A549 (cell line): ENCODE measurements around the gene PARVB. TPM values are rescaled to one million over a fixed set of nuclear protein-coding genes. Genes with fewer than 3 reads are reported as not detected.

Experiments
- ATAC-seq, 2 experiments: fragments of 200-7000 bp in 1 of 2; fragments of >200 bp in 1 of 2; cut with Nextera tagmentation in 1 of 2; cut with Tn5 transposase in 1 of 2; 3 replicates each; pipeline versions ENCODE4 v1.8.0 to v1.9.1; 2018 to 2020; ENCODE audit warnings: mild to moderate bottlenecking in 1 of 2, moderate library complexity in 1 of 2
- CTCF ChIA-PET: fragments of 300-600 bp; sonication (Branson Sonifier 250); formaldehyde crosslinking; extraction: SDS; loops from one replicate; lab custom pipeline; 2021; ENCODE audit warnings: antibody characterized with exemption, inconsistent platforms; lab: Yijun Ruan, JAX
- POLR2A ChIA-PET: fragments of 350-600 bp; formaldehyde crosslinking; extraction: SDS; loops from one replicate; lab custom pipeline; 2021; ENCODE audit warnings: antibody characterized with exemption, inconsistent platforms; lab: Yijun Ruan, JAX
- DNase-seq, 2 experiments: peaks; one replicate each; pipeline versions ENCODE4 v3.0.0 to v3.0.0-alpha.2; 2011 to 2016; ENCODE audit warnings: low read depth in 1 of 2, low spot score in 1 of 2
- FAIRE-seq: peaks from 2 replicates; lab custom pipeline; 2011; peaks lifted over from hg19 to GRCh38; lab: Jason Lieb, UNC
- H3K27ac ChIP-seq, 2 experiments: fragments of >200 bp; sonication (Bioruptor Twin); formaldehyde crosslinking; 3 replicates each; pipeline ENCODE4 v1.5.1; 2016 to 2017
- H3K4me1 ChIP-seq: fragments of >200 bp; sonication (Bioruptor Twin); formaldehyde crosslinking; 3 replicates; pipeline ENCODE4 v1.6.1; 2016
- H3K4me2 ChIP-seq: fragments of >200 bp; sonication (Bioruptor Twin); formaldehyde crosslinking; 3 replicates; pipeline ENCODE4 v1.6.1; 2016
- H3K4me3 ChIP-seq: fragments of >200 bp; sonication (Bioruptor Twin); formaldehyde crosslinking; 3 replicates; pipeline ENCODE4 v1.5.1; 2016
- H3K9me3 ChIP-seq: fragments of >200 bp; sonication (Bioruptor Twin); formaldehyde crosslinking; 3 replicates; pipeline ENCODE4 v1.6.1; 2016
- BHLHE40 ChIP-seq: IDR thresholded peaks from 2 replicates; pipeline ENCODE4 v1.6.1; 2012; ENCODE audit warnings: low read depth, low read length, inconsistent platforms
- CBX2 ChIP-seq: fragments of 200-600 bp; sonication (generic); IDR thresholded peaks from 2 replicates; pipeline ENCODE4 v1.6.1; 2016; ENCODE audit warnings: low read depth, mild to moderate bottlenecking, borderline replicate concordance
- CBX8 ChIP-seq: fragments of 200-600 bp; sonication (generic); IDR thresholded peaks from 2 replicates; pipeline ENCODE4 v1.6.1; 2016
- CHD2 ChIP-seq: fragments of 150-350 bp; IDR thresholded peaks from 2 replicates; pipeline ENCODE4 v1.6.1; 2014; ENCODE audit warnings: low read length; ENCODE audit not compliant: partially characterized antibody
- ESRRA ChIP-seq: fragments of 150-350 bp; IDR thresholded peaks from 2 replicates; pipeline ENCODE4 v1.6.1; 2014; ENCODE audit warnings: mild to moderate bottlenecking, low read length, borderline replicate concordance
- FOSB ChIP-seq: fragments of 250-450 bp; sonication (Bioruptor Pico); IDR thresholded peaks from 2 replicates; pipeline ENCODE4 v1.5.0; 2020; ENCODE audit warnings: mild to moderate bottlenecking, moderate library complexity
- FOSL2 ChIP-seq, 2 experiments: fragments of 450-650 bp in 1 of 2; fragments of >200 bp in 1 of 2; sonication (Bioruptor Twin) in 1 of 2; formaldehyde crosslinking; IDR thresholded peaks; 2 replicates each; pipeline versions ENCODE4 v1.5.0 to v1.6.1; 2016 to 2020; ENCODE audit warnings: mild to moderate bottlenecking in 1 of 2, moderate library complexity in 1 of 2
- FOXS1 ChIP-seq: fragments of 250-450 bp; sonication (Bioruptor Pico); IDR thresholded peaks from 2 replicates; pipeline ENCODE4 v1.5.0; 2020; ENCODE audit warnings: mild to moderate bottlenecking, moderate library complexity
- HOXA7 ChIP-seq: fragments of 250-450 bp; sonication (Bioruptor Pico); IDR thresholded peaks from 2 replicates; pipeline ENCODE4 v1.5.0; 2020; ENCODE audit warnings: mild to moderate bottlenecking, moderate library complexity
- MAFK ChIP-seq: fragments of 450-650 bp; IDR thresholded peaks from 2 replicates; pipeline ENCODE4 v1.6.1; 2014; ENCODE audit not compliant: partially characterized antibody
- MYC ChIP-seq: IDR thresholded peaks from 2 replicates; pipeline ENCODE4 v1.6.1; 2012; ENCODE audit warnings: mild to moderate bottlenecking, inconsistent platforms, low read length, improper control_type of control experiment, borderline replicate concordance
- NFE2L2 ChIP-seq: fragments of 150-350 bp; conservative IDR thresholded peaks from 2 replicates; pipeline ENCODE4 v1.6.1; 2014; ENCODE audit warnings: low read length
- NPAS2 ChIP-seq: fragments of 250-450 bp; sonication (Bioruptor Pico); IDR thresholded peaks from 2 replicates; pipeline ENCODE4 v1.8.0; 2022; ENCODE audit warnings: mild to moderate bottlenecking, moderate library complexity, borderline replicate concordance
- NR3C1 ChIP-seq: fragments of >200 bp; sonication (Bioruptor Twin); formaldehyde crosslinking; IDR thresholded peaks from 3 replicates; pipeline ENCODE4 v1.6.1; 2017
- RAD21 ChIP-seq, 2 experiments: fragments of >200 bp in 1 of 2; sonication (Bioruptor Twin) in 1 of 2; formaldehyde crosslinking in 1 of 2; IDR thresholded peaks in 1 of 2; conservative IDR thresholded peaks in 1 of 2; 2 replicates in 1 of 2; 3 replicates in 1 of 2; pipeline ENCODE4 v1.6.1; 2012 to 2018; ENCODE audit warnings: inconsistent platforms in 1 of 2
- REST ChIP-seq: fragments of 200-600 bp; sonication (generic); IDR thresholded peaks from 2 replicates; pipeline ENCODE4 v1.6.1; 2016; ENCODE audit warnings: antibody characterized with exemption, mild to moderate bottlenecking, moderate library complexity
- RFX5 ChIP-seq: fragments of 450-650 bp; IDR thresholded peaks from 2 replicates; pipeline ENCODE4 v1.7.1; 2014; ENCODE audit warnings: antibody characterized with exemption, mild to moderate bottlenecking, moderate library complexity
- SMC3 ChIP-seq: fragments of >200 bp; sonication (Bioruptor Twin); formaldehyde crosslinking; IDR thresholded peaks from 3 replicates; pipeline ENCODE4 v1.6.1; 2018; ENCODE audit warnings: inconsistent platforms
- ZFP36 ChIP-seq: fragments of 450-650 bp; IDR thresholded peaks from 2 replicates; pipeline ENCODE4 v1.6.1; 2014; ENCODE audit warnings: borderline replicate concordance; ENCODE audit not compliant: partially characterized antibody
- WGBS: methylation state at CpG from one replicate; pipeline ENCODE4 v1.1.6; 2017; ENCODE audit errors: missing lambda C conversion rate; 5-methylcytosine and 5-hydroxymethylcytosine counted together
- polyA plus RNA-seq, 4 experiments: library from polyadenylated mRNA; depleted of rRNA in 3 of 4; stranded (reverse); fragments of >200 nt; fragmentation: RNase III in 1 of 4; extraction: RNeasy Plus Mini Kit Qiagen cat#74134 plus additional on column Dnase treatment in 1 of 4; gene quantifications; 2 replicates in 3 of 4; 3 replicates in 1 of 4; pipeline ENCODE4 v1.2.3, GENCODE V29; 2011 to 2017
- TF ChIP-seq, protein P1 (sequence below): IDR thresholded peaks from 2 replicates; pipeline ENCODE4 v1.6.1; 2012
- TF ChIP-seq, protein P2 (sequence below): fragments of >200 bp; sonication (Bioruptor Twin); formaldehyde crosslinking; IDR thresholded peaks from 2 replicates; pipeline ENCODE4 v1.6.1; 2016
- TF ChIP-seq, protein P3 (sequence below): fragments of >200 bp; sonication (Bioruptor Twin); formaldehyde crosslinking; IDR thresholded peaks from 3 replicates; pipeline ENCODE4 v1.6.1; 2016

The PARVB gene
- polyA plus RNA-seq, 2 of the 4 experiments (the other 2 are of a cell fraction) = 28.3 to 33.5 TPM

GRCh38 chr22:44163536-44163935 lies 139.4 kb downstream of the PARVB start (continued):
- TF ChIP-seq, protein P1, sequence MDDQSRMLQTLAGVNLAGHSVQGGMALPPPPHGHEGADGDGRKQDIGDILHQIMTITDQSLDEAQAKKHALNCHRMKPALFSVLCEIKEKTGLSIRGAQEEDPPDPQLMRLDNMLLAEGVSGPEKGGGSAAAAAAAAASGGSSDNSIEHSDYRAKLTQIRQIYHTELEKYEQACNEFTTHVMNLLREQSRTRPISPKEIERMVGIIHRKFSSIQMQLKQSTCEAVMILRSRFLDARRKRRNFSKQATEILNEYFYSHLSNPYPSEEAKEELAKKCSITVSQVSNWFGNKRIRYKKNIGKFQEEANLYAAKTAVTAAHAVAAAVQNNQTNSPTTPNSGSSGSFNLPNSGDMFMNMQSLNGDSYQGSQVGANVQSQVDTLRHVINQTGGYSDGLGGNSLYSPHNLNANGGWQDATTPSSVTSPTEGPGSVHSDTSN = no peak
- TF ChIP-seq RAD21 (conservative IDR thresholded peaks at IDR 0.05 in 1 of 2, IDR thresholded peaks at IDR 0.05 in 1 of 2) = no peak
- no peak for TF ChIP-seq NFE2L2

- POLR2A ChIA-PET = no interaction called here
- Histone ChIP-seq H3K4me2 (no peak overlapping the region), H3K4me1 (no peaks in the 10 kb centered on the region), H3K9me3 (no peaks in the 10 kb centered on the region), H3K27ac (no peak overlapping the region), H3K4me3 (no peak overlapping the region)
- DNase-seq (no peak), FAIRE-seq (no peak), ATAC-seq (no peak)
- CTCF ChIA-PET = no interaction called here
- WGBS = 91% methylated on average over 6 of the region's 11 CpGs
- TF ChIP-seq NR3C1 = no peak
- TF ChIP-seq, protein P1 = no peak
- TF ChIP-seq BHLHE40 = no peak
- no peak for TF ChIP-seq FOXS1 (CRISPR knock-in tag)
- TF ChIP-seq CBX8 = no peak
- no peak for TF ChIP-seq CHD2
Observed at GRCh38 chr22:44164031-44164430, 139.9 kb downstream of the PARVB start.

- CTCF ChIA-PET = interaction anchor here (1.1 to 1.3 kb wide), 2 partner anchors 169 to 172 kb away, joined by 3 read pairs; no protein-coding TSS in a partner anchor
- no peak for ATAC-seq
- POLR2A ChIA-PET = no interaction called here
- TF ChIP-seq, protein P1 = no peak
- no peak for TF ChIP-seq MYC
- TF ChIP-seq REST = no peak
- TF ChIP-seq ZFP36 = no peak
- TF ChIP-seq HOXA7 = no peak
- TF ChIP-seq MAFK = no peak
- no peak for TF ChIP-seq FOSL2 (IDR thresholded peaks at IDR 0.05)
- no peak for TF ChIP-seq FOSL2 (CRISPR knock-in tag; IDR thresholded peaks at IDR 0.05)
- TF ChIP-seq, protein P2, sequence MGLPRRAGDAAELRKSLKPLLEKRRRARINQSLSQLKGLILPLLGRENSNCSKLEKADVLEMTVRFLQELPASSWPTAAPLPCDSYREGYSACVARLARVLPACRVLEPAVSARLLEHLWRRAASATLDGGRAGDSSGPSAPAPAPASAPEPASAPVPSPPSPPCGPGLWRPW = no peak
- no peak for TF ChIP-seq FOSB (CRISPR knock-in tag)
- no peak for TF ChIP-seq NPAS2
- TF ChIP-seq SMC3 = no peak
- TF ChIP-seq CBX2 = no peak
- no peak for TF ChIP-seq ESRRA
- TF ChIP-seq, protein P3, sequence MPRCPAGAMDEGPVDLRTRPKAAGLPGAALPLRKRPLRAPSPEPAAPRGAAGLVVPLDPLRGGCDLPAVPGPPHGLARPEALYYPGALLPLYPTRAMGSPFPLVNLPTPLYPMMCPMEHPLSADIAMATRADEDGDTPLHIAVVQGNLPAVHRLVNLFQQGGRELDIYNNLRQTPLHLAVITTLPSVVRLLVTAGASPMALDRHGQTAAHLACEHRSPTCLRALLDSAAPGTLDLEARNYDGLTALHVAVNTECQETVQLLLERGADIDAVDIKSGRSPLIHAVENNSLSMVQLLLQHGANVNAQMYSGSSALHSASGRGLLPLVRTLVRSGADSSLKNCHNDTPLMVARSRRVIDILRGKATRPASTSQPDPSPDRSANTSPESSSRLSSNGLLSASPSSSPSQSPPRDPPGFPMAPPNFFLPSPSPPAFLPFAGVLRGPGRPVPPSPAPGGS = no peak
- no peak for TF ChIP-seq RFX5
- TF ChIP-seq RAD21 (conservative IDR thresholded peaks at IDR 0.05 in 1 of 2, IDR thresholded peaks at IDR 0.05 in 1 of 2) = no peak
- Histone ChIP-seq H3K27ac (no peak overlapping the region), H3K9me3 (no peaks in the 10 kb centered on the region), H3K4me1 (no peaks in the 10 kb centered on the region), H3K4me3 (no peak overlapping the region), H3K4me2 (no peak overlapping the region)
- FAIRE-seq = no peak
- DNase-seq = no peak
- 96% methylated on average over 7 of the region's 15 CpGs for WGBS
Observed at GRCh38 chr22:44165286-44165874, 141.3 kb downstream of the PARVB start.
